Endometrium (tissue), 2 donors: Measurements from ENCODE around the gene ADAM17.
"Not testable (repeated sequence)": the region's sequence is repeated elsewhere in the genome, so short reads cannot be mapped to it uniquely, and the experiment has no call there.

ENCODE experiments used
- FAIRE-seq: peaks from 2 replicates; lab custom pipeline; 2012; peaks lifted over from hg19 to GRCh38; lab: Jason Lieb, UNC
- donor health status: control.
- donor health status: control.

ADAM17 gene

DNA sequence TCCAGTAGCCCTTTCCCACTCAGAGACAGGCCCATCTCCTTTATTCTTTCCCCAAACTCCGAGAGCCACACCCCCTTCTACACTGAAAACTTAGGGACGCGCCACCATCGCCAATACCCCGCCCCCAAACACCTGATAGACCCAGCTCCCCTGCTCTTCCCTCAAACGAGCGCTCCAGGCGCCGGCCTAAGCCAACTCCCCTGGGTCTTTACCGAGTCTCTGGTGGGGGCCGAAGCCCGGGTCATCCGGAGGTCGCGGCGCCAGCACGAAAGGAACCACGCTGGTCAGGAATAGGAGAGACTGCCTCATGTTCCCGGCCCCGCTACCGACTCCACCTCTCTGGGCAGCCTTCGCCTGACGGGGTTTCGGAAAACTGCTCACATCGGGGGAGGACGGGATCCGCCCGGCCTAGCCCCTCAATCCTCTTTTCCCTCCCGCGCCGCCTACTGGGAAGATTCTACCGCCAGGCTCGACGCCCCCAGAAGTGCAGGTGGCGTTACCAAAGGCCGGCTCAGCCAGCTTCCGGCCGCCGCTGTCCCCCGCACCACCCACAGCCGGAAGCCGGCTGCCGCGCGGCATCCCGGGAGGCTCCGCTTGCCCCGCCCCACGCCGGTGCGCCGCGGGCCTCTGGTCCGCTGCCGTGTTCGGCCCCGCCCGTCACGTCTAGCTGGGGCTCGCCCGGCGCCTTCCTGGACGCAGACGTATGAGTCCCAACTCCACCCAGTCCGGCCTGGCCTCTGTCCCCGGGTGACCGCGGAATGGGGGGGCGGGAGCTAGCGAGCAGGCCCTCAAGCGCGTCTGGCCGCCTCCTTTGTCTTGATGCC, at the start of gene ADAM17:
TSS of gene ADAM17 (minus strand) at position 534 of the 824 bp plus-strand sequence. CDS start at position 309, 225 bp downstream.
- FAIRE-seq, result no peak

DNA sequence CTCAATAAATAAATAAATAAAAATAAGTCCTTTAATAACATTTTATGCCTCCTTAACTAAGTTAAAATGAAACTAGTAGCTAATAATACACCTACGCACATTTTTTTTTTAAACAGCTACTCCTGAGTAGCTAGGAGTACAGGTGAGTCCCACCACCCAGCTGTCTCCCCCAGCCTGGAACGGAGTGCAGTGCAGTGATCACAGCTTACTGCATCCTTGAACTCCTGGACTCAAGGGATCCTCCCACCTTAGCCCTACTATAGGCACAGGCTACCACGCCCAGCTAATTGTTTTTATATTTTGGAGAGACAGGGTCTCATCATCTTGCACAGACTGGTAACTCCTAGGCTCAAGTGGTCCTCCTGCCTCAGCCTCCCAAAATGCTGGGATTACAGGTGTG, 46.8 kb upstream of the ADAM17 start:
- FAIRE-seq, result no peak

DNA sequence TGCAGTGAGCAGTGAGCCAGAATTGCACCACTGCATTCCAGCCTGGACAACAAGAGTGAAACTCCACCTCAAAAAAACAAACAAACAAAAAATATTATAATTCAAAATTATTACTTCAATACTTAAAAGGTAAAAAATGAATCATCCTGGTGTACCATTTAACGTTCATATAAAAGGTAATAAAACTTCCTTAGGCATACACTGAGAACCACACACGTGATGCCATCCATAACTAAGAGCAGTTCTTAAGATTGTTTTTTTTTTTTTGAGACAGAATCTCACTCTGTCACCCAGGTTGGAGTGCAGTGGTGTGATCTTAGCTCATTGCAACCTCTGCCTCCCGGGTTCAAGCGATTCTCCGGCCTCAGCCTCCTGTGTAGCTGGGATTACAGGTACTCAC, 45.8 kb upstream of the ADAM17 start:
- no peak for FAIRE-seq

DNA sequence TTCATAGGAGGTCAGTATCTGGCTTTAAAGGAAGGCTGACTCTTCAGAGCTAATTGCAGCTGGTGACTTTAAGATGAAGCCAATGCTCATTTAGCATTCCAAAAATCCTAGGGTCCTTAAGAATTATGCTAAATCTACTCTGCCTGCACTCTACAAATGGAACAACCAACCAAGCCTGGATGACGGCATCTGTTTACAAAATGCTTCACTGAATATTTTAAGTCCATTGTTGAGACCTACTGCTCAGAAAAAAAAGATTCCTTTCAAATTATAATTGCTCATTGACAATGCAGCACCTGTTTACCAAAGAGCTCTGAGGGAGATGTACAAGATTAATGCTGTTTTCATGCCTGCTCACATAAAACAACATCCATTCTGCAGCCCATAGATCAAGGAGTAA, 43.8 kb upstream of the ADAM17 start:
- no peak for FAIRE-seq

DNA sequence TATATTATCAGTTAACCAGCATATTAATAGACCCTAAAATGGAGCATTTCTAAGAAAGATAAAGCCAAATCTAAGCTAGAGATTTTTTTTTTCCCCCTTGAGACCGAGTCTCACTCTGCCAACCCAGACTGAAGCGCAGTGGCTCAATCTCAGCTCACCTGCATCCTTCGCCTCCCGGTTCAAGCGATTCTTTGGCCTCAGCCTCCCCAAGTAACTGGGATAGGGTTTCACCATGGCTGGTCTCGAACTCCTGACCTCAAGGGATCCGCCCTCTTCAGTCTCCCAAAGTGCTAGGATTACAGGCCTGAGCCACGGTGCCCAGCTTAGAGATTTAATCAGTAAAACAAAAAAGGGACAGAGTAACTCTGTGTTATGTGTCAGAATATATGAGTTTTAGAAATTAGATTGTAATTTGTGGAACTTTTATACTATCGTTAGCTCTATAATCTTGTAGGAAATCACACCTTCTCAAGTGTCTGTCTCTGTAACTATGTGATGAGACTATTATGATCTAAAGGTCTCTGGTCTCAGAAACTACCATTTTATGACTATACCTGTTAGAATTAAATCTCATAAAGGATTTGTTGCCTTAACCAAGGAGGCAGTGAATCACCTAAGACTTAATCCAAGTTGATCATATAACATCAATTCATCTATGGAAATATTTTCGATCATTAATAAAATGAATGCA, 41.1 kb upstream of the ADAM17 start:
- no peak for FAIRE-seq

DNA sequence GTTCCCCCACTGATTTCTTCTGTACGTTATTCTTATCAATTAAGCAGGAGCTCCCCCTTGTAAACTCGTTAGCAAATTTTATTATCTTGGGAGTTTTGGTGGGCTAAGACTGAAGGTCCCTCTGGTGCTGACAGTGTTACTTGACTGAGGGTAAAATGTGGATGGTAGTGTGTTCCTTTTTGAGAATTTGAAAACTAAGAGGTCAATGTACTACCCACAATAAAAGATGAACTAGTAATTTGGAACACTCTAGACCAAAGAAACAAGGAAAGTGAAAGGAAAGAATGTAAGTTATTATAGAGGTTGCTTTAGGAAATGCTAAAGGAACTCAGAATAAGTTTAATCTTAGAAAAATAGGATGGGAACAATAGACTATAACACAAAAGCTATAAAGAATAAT, 40.1 kb upstream of the ADAM17 start:
- no peak for FAIRE-seq

DNA sequence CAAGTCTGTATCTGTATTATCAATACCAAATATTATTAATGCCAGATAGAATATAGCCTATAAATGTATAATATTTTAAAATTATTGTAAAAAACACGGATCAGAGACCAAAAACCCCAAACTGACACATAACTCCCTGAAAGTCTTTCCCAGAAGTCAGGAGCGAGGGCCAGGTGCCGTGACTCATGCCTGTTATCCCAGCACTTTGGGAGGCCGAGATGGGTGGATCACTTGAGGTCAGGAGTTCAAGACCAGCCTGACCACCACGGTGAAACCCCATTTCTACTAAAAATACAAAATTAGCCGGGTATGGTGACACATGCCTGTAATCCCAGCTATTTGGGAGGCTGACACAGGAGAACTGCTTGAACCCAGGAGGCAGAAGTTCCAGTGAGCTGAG, 39.6 kb upstream of the ADAM17 start:
- FAIRE-seq, result not testable (repeated sequence)

DNA sequence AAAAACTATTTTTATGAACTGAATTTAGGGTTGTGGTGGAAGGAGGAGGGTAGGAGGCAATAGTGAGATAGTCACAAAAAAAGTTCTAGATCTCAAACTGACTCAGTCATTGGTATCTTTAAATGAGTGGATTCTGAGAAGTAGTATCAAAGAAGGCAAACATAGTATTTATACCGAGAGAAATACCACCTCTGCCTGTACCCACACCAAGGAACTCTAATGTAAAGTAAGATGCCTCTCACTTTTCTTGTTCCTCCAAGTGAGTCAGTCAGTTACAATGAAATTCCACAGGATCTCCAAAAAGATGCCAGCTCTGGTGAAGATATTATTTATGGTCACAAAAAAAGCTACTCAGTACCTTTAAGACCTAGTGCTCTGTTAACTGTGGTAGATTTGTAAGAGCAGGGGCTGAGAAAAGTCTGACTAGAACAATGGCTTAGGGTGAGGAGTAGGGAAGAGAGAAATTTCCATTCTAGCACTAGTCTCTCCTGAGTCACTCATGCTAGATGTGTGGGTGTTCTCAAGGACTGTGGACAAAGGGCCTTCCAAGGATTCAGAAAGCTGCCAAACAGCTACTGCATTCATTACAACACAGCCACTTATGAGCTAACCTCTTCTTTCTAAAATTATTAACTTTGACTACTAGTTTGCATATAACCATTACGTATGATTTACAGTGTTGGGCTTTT, 38.9 kb upstream of the ADAM17 start:
- no peak for FAIRE-seq

DNA sequence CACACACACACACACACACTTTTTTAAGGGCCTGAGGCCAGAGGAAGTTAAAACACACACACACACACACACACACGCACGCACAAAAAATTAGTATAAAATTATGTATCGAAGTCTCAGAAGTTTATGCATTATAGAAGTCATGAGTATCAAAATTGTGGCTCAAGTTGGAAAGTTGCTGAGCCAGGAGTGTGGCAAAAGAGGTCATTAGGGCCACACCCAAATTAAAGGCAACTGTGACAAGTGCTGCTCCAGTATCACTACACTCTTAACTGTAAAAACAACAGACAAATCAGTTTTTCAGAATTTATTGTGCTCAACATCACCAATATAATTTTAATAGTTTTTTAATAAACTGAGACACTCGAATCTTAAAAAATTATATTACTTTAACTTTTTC, 38.3 kb upstream of the ADAM17 start:
- FAIRE-seq, result no peak

DNA sequence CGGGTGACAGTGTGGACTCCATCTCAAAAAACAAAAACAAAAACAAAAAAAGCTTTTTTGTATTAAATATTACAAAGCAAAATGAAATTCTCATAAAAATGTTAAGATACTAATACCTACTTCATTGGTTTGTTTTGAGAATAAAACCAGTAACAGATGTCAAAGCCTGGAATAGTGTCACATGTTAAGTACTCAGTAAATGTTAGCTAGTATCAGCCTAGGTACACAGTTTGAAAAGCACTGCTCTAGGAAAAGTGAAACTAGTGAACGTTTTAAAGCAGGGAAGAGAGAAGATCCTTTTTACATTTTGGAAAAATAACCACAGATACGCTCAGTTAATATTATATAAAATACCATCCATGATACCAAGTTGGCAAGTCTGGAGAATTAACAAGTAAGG, 37.1 kb upstream of the ADAM17 start:
- no peak for FAIRE-seq

DNA sequence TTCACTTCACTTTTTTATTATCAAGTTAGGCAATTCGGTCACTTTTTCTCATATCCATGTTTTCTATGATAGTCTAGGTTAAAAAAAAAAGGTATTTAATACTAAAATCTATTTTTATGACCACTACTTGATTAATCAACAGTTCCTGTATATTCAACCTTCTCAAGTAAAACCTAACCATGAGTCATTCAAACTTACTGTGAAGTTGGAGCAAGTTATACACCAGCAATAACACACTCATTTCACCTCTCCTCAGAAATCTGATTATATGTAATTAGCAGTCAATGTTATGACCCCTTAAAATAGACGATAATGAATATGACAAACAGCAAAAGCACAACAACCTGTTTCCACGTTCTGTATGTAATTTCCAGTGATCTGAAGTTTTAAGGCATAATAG, 35.0 kb upstream of the ADAM17 start:
- FAIRE-seq, result no peak

DNA sequence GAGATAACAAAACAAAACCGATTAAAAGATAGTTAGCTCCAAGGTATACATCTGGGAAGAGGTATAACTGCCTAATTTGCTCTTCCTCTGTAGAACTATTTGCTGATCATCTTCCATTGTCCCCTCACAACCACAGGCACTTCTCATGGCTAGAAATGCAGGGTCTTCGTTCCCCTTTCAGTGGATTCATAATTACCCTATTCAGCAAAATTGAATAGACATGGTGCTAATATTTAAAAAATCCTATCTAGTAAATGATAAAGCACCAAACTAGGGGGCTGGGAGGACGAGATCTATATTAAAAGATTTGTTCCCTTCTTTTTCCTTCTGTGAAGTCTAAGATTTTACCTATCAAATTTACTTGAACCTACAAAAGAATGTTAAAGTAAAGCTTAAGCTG, 30.8 kb upstream of the ADAM17 start:
- no peak for FAIRE-seq

DNA sequence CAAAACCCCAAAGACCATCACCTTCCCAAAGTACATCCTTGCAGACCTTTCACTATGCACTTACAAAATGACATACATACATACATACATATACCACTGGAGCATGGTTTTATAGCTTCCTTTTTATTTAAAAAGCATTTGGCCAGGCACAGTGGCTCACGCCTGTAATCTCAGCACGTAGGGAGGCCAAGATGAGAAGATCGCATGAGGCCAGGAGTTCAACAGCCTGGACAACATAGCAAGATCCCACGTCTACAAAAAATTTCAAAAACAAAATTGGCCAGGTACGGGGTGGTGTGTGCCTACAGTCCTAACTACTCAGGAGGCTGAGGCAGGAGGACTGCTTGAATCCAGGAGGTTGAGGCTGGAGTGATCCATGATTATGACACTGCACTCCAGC, 29.9 kb upstream of the ADAM17 start:
- FAIRE-seq, result no peak

DNA sequence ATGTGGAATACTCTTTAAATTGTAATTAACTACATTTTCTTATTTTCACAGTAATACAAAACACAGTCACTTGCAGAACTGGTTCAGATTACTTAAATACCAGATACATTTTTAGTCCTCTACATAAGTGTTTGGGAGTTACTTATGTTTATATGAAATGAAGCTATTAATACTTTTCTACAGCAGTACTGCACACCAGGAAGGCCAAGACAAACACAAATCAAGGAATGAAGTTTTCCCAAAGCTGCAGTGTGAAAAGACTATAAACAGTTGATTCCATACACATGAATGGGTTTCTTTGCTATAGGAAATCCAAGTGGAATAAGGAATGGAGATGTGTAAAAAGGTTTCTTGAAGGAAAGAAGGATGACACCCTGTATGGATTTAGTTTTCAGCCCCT, 29.3 kb upstream of the ADAM17 start:
- FAIRE-seq, result not testable (repeated sequence)

DNA sequence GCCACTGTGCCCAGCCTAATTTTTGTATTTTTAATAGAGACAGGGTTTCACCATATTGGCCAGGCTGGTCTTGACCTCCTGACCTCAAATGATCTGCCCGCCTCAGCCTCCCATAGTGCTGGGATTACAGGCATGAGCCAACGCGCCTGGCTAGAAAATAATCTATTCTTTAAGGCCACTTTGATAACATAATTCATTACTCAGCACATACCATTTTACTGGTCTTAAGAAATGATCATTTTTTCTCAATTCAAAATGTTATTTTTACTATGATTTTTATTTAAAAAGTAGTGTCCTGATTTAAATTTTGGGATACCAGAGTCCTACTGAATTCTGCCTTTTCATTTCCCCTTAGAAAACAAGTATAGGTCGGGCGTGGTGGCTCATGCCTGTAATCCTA, 27.0 kb upstream of the ADAM17 start:
- no peak for FAIRE-seq

DNA sequence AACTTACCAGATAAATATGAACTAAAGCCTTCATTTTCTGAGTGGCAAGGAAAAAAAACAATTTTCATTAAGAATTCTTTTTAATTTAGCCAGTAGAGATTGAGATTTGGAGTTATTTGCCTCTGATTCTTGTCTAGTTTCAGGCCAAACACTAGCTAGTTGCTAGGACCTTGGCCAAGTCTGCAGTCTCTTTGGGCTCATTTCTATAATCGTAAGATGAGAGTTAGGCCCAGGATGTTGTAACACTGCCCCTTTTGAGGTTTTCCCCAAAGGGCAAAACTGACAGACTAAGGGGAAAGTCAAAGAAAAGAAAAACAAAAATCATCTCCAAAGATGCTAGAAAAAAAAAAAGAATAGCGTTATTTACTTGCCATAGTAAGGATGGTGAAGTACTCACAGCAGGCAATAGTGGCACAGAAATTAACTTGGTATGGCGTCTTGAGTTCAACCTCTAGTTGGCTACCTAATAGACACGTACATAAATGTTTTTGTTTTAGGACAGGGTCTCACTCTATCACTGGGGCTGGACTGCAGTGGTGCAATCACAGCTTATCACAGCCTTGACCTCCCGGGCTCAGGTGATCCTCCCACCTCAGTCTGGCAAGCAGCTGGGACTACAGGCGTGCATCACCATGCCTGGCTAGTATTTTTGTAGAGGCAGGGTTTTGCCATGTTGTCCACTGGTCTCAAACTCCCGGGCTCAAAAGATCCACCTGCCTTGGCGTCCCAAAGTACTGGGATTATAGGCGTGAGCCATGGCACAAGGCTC, 23.0 kb upstream of the ADAM17 start:
- no peak for FAIRE-seq

DNA sequence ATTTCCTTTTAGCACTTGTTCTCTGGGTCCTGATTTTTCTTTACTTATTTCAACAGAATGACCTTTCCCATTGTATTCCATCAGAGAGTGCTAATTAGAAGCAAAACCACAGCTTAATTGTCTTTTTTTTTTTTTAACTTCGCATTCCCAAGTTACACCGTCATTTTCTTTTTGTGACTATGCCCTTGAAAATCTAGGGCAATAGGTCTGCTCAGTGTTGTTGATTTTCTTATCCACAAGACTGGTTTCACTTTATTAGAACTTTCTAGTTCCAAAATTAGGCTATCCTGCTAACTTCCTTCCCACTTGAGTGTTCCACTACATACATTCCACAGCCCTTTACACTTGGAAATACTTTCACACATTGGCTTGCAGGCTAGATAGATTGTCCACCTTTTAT, 18.7 kb upstream of the ADAM17 start:
- FAIRE-seq, result no peak

DNA sequence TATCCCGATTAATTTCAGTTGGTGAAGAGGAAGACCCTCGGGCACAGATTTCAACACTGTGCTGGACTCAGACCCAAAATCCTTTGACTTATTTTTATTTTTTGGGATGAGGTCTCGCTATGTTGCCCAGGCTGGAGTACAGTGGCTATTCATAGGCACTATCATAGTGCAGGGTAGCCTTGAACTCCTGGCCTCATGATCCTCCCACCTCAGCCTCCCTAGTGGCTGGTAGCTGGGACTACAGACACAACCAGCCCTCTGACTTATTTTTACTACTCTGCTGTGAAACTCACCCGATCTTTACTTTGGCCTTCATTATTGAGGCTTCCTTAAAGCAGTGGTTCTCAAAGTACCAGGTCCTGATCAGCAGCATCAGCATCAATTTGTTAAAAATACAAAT, 18.2 kb upstream of the ADAM17 start:
- FAIRE-seq, result no peak

DNA sequence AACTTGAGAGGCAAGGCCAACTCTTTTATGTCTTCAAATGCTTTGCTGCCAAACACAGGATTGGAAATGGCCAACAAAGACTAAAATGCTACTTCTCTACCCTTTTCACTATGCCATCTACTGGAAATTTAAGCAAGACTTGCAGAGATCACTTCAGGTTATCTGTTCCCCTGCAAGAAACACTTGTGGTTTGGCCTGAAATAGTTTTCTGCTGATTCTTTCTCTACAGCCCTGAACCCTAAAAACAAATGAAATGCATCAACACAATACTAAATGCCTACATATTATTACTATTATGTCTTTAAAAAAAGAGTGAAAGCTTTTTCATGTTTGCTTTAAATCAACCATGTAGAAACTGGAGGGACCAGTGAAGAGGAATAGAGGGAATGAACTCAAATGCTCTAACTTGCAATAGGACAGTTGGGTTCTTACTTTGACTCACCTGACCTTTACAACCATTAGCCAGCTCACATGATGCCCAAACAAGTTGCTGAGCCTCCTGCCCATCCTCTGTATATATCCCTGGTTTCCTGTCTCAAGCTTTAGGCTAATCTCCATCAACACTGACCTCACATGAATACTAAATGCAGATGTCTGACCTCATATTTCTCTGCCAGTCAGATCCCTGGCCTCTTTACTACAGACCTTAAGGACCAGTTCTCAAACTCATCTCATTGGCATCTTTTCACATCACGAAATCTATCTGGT, 17.5 kb upstream of the ADAM17 start:
- FAIRE-seq, result no peak

DNA sequence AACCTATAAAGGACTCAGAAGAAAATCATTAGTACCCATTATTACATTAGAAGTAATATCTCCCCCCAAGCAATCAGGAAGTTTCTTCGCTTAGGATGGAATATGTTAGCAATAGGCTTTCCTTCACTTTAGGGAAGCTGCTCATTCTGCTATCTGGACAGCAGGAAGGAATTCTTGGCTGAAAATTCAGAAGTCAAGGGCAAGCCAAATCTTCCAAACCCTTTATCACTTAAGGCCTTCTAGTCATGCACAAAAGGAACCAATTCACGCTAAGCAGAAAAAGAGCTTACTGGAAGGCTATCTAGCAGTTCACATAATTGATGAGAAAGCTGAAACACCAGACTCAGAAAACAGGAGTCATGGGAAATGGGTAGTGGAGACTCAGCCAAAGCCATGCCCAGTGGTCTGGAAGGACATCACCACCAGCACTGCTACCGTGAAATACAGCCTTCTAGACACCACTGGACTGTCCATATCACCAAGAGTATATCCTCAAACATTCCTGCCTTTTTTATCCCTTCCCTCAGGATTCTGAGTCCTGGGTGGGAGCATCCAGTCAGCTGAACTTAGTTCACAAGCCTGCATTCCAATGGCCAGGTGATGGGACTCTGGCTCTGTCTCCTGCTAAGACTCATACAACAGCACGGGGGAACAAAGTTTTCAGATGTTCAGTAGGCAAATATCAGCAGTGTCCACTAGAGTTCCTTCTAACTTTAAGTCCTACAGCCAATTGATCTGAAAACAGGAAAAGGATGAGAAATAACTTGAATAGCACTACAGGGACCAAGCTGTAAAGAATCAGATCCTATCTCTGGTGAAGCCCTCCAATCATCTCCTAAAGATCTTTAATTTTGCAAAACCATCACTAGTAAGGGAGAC, 14.8 kb upstream of the ADAM17 start:
- no peak for FAIRE-seq
